WI38 (cell line): ENCODE results near the gene ALDH3B1.
A peak's percentile ranks its signal among the peaks of the same experiment; 100 is the strongest.

Experiments used
- H3K4me3 ChIP-seq: 2 replicates; pipeline ENCODE4 v1.5.1; 2011; ENCODE audit warnings: low read depth, mild to moderate bottlenecking, control low read depth, low read length
- CTCF ChIP-seq: IDR thresholded peaks from 2 replicates; pipeline ENCODE4 v1.5.1; 2012; ENCODE audit warnings: low read depth, mild to moderate bottlenecking, control low read depth, low read length

Gene ALDH3B1

GRCh38 chr11:68030318-68031143 is 20.4 kb downstream of the ALDH3B1 start, which contains the start of gene NDUFS8:
TSS of gene NDUFS8 (plus strand) at chr11:68030681. CDS start at chr11:68032152, 1,471 bp downstream.
- no peak for TF ChIP-seq CTCF
- peak within 1 kb of the TSS; percentile 87 for H3K4me3 ChIP-seq

- peak overlapping the region; percentile 87 for H3K4me3 ChIP-seq
- TF ChIP-seq CTCF, result no peak
Measured at GRCh38 chr11:68031144-68031464, 21.0 kb downstream of the ALDH3B1 start.

DNA sequence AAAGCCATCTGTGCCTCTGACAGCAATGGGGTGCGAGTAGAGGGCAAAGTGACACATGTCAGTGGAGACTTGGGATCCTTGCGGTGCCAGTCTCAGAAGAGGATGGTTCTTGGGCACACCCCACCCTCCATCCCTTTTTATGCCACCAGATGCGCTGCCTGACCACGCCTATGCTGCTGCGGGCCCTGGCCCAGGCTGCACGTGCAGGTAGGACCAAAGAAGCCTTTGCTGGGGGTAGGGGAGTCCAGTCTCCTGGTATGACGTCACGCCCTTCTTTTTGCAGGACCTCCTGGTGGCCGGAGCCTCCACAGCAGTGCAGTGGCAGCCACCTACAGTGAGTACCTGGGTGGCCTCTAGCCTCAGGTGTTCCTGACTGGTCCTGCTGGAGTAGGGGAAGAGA is 21.9 kb downstream of the ALDH3B1 start:
- TF ChIP-seq CTCF, result no peak
- no peak overlapping the region for H3K4me3 ChIP-seq

- H3K4me3 ChIP-seq, result no peak overlapping the region
- TF ChIP-seq CTCF, result no peak
Measured at GRCh38 chr11:68032997-68033707, 23.0 kb downstream of the ALDH3B1 start.

DNA sequence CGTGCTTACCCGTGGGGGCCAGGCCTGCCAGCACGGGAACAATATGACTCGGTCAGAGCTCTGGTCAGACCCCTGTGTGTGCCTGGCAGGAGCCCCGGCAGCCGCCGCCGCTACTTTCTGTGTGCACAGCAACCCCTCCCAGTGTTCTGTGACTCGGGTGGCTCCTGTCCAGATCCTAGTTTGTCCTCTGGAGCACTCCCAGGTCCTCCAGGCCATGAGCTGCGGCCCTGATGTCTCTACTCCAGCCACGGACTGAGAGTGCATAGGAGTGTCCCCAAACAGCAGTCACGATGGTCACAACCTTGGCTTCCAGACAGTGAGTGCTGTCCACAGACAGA is 23.6 kb downstream of the ALDH3B1 start:
- TF ChIP-seq CTCF, result no peak

DNA sequence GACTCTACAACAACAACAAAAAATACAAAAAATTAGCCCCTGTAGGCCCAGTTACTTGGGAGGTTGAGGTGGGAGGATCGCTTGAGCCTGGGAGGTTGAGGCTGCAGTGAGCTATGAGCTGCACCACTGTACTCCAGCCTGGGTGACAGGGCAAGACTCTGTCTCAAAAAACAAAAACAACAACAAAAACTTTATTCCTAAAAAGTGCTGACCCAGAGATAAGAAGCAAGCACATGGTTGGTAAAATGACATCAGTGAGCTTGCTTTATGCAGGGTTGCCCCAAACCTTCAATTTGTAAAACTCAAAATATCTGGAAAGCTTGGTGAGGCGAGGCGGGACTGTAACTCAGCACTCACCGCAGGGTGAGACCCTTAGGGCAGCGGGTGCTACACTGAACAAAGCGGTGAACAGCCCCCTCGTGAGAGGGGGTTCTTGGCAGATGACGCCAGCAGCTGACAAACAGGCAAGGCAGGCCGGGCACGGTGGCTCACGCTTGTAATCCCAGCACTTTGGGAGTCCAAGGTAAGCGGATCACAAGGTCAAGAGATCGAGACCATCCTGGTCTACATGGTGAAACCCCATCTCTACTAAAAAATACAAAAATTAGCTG is 25.2 kb downstream of the ALDH3B1 start:
- TF ChIP-seq CTCF, result no peak
- no peak overlapping the region for H3K4me3 ChIP-seq

More for the DNA sequence above, 23.6 kb downstream of the ALDH3B1 start:
- H3K4me3 ChIP-seq, result no peak overlapping the region
